ENCODE measurements around the gene HOMER3.

HOMER3 gene

GRCh38 chr19:18881491-18881890 is 59.5 kb downstream of the HOMER3 start:
- no peak for TF ChIP-seq CTCF (IDR thresholded peaks at IDR 0.05; ENCODE audit: low read depth, low read length)
- TF ChIP-seq EZH2phosphoT487 (IDR thresholded peaks at IDR 0.05; ENCODE audit: low read depth), result no peak
- no peaks in the 10 kb centered on the region for H3K9me3 ChIP-seq (ENCODE audit: insufficient read depth, low read length)
- no peaks in the 10 kb centered on the region for H3K4me1 ChIP-seq (ENCODE audit: low read length)
- H3K4me2 ChIP-seq (ENCODE audit: low read length), result no peak overlapping the region
- no peak overlapping the region for H3K27ac ChIP-seq (ENCODE audit: low read length)
- peaks cover 5% of the 10 kb centered on the region for H3K36me3 ChIP-seq (replicated peaks; ENCODE audit: low read depth, low read length)
- no peaks in the 10 kb centered on the region for H3K27me3 ChIP-seq (ENCODE audit: low read depth, low read length)
- no peak overlapping the region for H2AFZ ChIP-seq (ENCODE audit: low read depth, low read length)
- H4K20me1 ChIP-seq (ENCODE audit: insufficient read depth, low read length), result no peaks in the 10 kb centered on the region
- H3K9ac ChIP-seq (ENCODE audit: low read length), result no peak overlapping the region
- H3K4me3 ChIP-seq (ENCODE audit: low read length), result no peak overlapping the region
- no peaks in the 10 kb centered on the region for H3K79me2 ChIP-seq (ENCODE audit: low read length)

DNA sequence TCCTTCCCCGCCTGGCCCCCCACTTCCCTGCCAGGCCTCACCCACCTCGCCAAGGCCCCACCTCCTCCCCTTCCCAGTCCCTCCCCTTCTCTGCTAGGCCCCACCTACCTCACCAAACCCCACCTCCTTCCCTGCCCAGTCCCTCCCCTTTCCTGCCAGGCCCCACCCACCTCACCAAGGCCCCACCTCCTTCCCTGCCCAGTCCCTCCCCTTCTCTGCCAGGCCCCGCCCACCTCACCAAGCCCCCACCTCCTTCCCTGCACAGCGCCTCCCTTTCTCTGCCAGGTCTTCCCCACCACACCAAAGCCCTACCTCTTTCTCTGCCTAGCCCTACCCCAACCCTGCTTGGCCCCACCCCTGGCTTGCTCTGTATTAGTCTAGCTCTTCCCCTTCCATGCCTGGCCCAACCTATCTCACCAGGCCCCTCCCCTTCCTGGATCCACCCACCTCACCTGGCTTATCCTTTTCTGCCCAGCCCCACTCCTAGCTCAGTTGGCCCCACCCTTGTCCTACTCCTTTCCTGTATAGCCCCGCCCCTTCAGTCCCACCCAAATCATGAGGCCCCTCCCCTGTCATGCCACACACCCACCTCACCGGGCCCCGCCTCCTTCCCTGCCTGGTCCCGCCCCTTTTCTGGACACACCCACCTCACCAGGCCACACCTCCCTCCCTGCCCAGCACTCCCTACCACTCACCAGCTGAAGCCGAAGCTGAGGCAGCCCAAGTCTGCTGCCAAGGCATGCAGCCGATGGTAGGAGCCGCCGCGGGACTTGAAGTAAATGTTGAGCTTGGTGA is 61.2 kb downstream of the HOMER3 start:
- Histone ChIP-seq H4K20me1 (ENCODE audit: insufficient read depth, low read length) (no peaks in the 10 kb centered on the region), H2AFZ (ENCODE audit: low read depth, low read length) (no peak overlapping the region), H3K4me3 (ENCODE audit: low read length) (no peak overlapping the region), H3K36me3 (replicated peaks; ENCODE audit: low read depth, low read length) (peaks cover 10% of the 10 kb centered on the region), H3K27me3 (ENCODE audit: low read depth, low read length) (no peaks in the 10 kb centered on the region), H3K4me2 (ENCODE audit: low read length) (no peak overlapping the region), H3K9ac (ENCODE audit: low read length) (no peak overlapping the region), H3K27ac (ENCODE audit: low read length) (no peak overlapping the region), H3K79me2 (ENCODE audit: low read length) (no peaks in the 10 kb centered on the region), H3K4me1 (ENCODE audit: low read length) (no peaks in the 10 kb centered on the region), H3K9me3 (ENCODE audit: insufficient read depth, low read length) (no peaks in the 10 kb centered on the region)
- TF ChIP-seq CTCF (IDR thresholded peaks at IDR 0.05; ENCODE audit: low read depth, low read length), result no peak
- no peak for TF ChIP-seq EZH2phosphoT487 (IDR thresholded peaks at IDR 0.05; ENCODE audit: low read depth)

Measured in OCI-LY3 (cell line).